Keratinocyte (primary cell): ENCODE results near the gene COL25A1.

Source experiments
- EZH2 ChIP-seq: IDR thresholded peaks from one replicate; pipeline ENCODE4 v1.6.1; 2012; ENCODE audit warnings: inconsistent platforms, mild to moderate bottlenecking, low read length, moderate library complexity
- TF ChIP-seq, protein P1 (sequence below), 3 experiments: IDR thresholded peaks in 1 of 3; conservative IDR thresholded peaks in 1 of 3; optimal IDR thresholded peaks in 1 of 3; 2 replicates in 2 of 3; 3 replicates in 1 of 3; pipeline versions ENCODE3 to v1.5.1; 2011; ENCODE audit warnings: low read length in 3 of 3, mild to moderate bottlenecking in 3 of 3, moderate library complexity in 2 of 3, control low read depth in 1 of 3, inconsistent platforms in 1 of 3; ENCODE audit not compliant: insufficient read depth in 2 of 3; ENCODE audit errors: extremely low read depth in 1 of 3

DNA sequence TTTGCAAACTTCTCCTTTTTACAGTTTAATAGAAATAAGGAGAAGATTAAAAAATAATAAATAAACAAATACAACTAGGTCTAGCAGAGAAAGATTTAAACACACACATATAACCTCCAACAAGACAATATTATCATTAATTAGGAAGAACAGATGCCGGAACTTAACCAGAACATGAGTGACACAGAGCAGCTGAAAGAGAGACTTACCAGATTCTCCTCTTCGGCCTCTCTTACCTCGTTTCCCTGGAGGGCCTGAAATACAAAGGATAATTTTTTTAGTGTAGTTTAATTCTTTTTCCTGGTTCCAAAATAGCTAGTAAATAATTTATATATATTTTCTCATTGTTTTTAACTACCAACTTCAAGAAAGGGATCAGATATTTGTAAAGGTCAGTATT is 252.5 kb downstream of the COL25A1 start:
- TF ChIP-seq, protein P1, sequence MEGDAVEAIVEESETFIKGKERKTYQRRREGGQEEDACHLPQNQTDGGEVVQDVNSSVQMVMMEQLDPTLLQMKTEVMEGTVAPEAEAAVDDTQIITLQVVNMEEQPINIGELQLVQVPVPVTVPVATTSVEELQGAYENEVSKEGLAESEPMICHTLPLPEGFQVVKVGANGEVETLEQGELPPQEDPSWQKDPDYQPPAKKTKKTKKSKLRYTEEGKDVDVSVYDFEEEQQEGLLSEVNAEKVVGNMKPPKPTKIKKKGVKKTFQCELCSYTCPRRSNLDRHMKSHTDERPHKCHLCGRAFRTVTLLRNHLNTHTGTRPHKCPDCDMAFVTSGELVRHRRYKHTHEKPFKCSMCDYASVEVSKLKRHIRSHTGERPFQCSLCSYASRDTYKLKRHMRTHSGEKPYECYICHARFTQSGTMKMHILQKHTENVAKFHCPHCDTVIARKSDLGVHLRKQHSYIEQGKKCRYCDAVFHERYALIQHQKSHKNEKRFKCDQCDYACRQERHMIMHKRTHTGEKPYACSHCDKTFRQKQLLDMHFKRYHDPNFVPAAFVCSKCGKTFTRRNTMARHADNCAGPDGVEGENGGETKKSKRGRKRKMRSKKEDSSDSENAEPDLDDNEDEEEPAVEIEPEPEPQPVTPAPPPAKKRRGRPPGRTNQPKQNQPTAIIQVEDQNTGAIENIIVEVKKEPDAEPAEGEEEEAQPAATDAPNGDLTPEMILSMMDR (optimal IDR thresholded peaks at IDR 0.05 in 1 of 3, IDR thresholded peaks at IDR 0.05 in 1 of 3, conservative IDR thresholded peaks at IDR 0.05 in 1 of 3; ENCODE audit: extremely low read depth in 1 of 3, insufficient read depth in 2 of 3, low read length in 3 of 3), result no peak
- no peak for TF ChIP-seq EZH2
